GM19025 (cell line): ENCODE data around the gene ARHGEF11.
"Not testable (repeated sequence)": the region's sequence is repeated elsewhere in the genome, so short reads cannot be mapped to it uniquely, and the experiment has no call there.

Experiments used
- ATAC-seq: cut with Tn5 transposase; IDR thresholded peaks from one replicate; pipeline ENCODE4 v1.9.1; 2021; ENCODE audit warnings: mild to moderate bottlenecking, low read depth, moderate library complexity; ENCODE audit not compliant: unreplicated experiment

ARHGEF11 gene

GRCh38 chr1:156931974-156932710, 113.4 kb downstream of the ARHGEF11 start:
- no peak for ATAC-seq

GRCh38 chr1:156931211-156931952, 114.2 kb downstream of the ARHGEF11 start:
- no peak for ATAC-seq

- ATAC-seq: no peak
Measured at GRCh38 chr1:156930483-156930882, 115.1 kb downstream of the ARHGEF11 start.

GRCh38 chr1:156929596-156930238, 115.8 kb downstream of the ARHGEF11 start:
- ATAC-seq: no peak

GRCh38 chr1:156928043-156928602, 117.4 kb downstream of the ARHGEF11 start:
- no peak for ATAC-seq

- ATAC-seq: no peak
Measured at GRCh38 chr1:156927215-156928042, 118.1 kb downstream of the ARHGEF11 start.

- not testable (repeated sequence) for ATAC-seq
Measured at GRCh38 chr1:156926695-156927094, 118.8 kb downstream of the ARHGEF11 start.

GRCh38 chr1:156926175-156926574, 119.4 kb downstream of the ARHGEF11 start:
- no peak for ATAC-seq

GRCh38 chr1:156925154-156926010, 120.2 kb downstream of the ARHGEF11 start:
- no peak for ATAC-seq

GRCh38 chr1:156924478-156925153, 120.9 kb downstream of the ARHGEF11 start:
- ATAC-seq: no peak

- ATAC-seq: no peak
Measured at GRCh38 chr1:156923670-156924477, 121.7 kb downstream of the ARHGEF11 start.

GRCh38 chr1:156922986-156923669, 122.4 kb downstream of the ARHGEF11 start:
- ATAC-seq: no peak

- ATAC-seq: no peak
Measured at GRCh38 chr1:156921053-156921529, 124.5 kb downstream of the ARHGEF11 start.

GRCh38 chr1:156920233-156921052, 125.1 kb downstream of the ARHGEF11 start, which contains the start of gene LRRC71:
Gene LRRC71 (plus strand): TSS chr1:156920632. CDS start chr1:156920804, 172 bp downstream.
- no peak for ATAC-seq

- ATAC-seq: no peak
Measured at GRCh38 chr1:156914440-156914856, 131.1 kb downstream of the ARHGEF11 start.

- no peak for ATAC-seq
Measured at GRCh38 chr1:156913809-156914387, 131.6 kb downstream of the ARHGEF11 start.
